IMR-90 (cell line): ENCODE measurements around the gene MNDA. TPM values are rescaled to one million over a fixed set of nuclear protein-coding genes. Genes with fewer than 3 reads are reported as not detected.

Experiments used
- ATAC-seq: fragments of 200-7000 bp; cut with Tn5 transposase; 2 replicates; pipeline ENCODE4 v1.9.1; 2020; ENCODE audit warnings: low read depth, mild to moderate bottlenecking, moderate library complexity
- BruUV-seq: library from RNA; stranded (reverse); fragments of 400-500 nt; replicated peaks from 2 replicates; lab custom pipeline; 2021; lab: Mats Ljungman, UMichigan
- CTCF ChIA-PET: fragments of 300-600 bp; formaldehyde crosslinking; extraction: SDS; loops from one replicate; lab custom pipeline; 2021; ENCODE audit warnings: antibody characterized with exemption; lab: Yijun Ruan, JAX
- POLR2A ChIA-PET: fragments of 300-600 bp; sonication (Branson Sonifier 250); formaldehyde crosslinking; loops from one replicate; lab custom pipeline; 2022; ENCODE audit warnings: antibody characterized with exemption; ENCODE audit not compliant: unreplicated experiment; lab: Charles Lee
- DNase-seq: peaks from one replicate; pipeline ENCODE4 v3.0.0; 2013
- H2AFZ ChIP-seq: replicated peaks from 2 replicates; pipeline ENCODE3; 2013; ENCODE audit warnings: low read length, mild to moderate bottlenecking; ENCODE audit not compliant: poor library complexity
- H2AK5ac ChIP-seq: 2 replicates; pipeline ENCODE4 v1.6.1; 2013; ENCODE audit warnings: low read depth, low read length, inconsistent platforms
- H2AK9ac ChIP-seq: replicated peaks from 2 replicates; pipeline ENCODE3; 2013; ENCODE audit warnings: mild to moderate bottlenecking, low read depth, low read length, moderate library complexity; ENCODE audit not compliant: poor library complexity
- H2BK120ac ChIP-seq: 2 replicates; pipeline ENCODE4 v1.6.1; 2013; ENCODE audit warnings: low read depth, low read length, inconsistent platforms
- H2BK15ac ChIP-seq: 3 replicates; pipeline ENCODE4 v1.6.1; 2013; ENCODE audit warnings: low read depth, low read length, inconsistent platforms
- H2BK20ac ChIP-seq: 2 replicates; pipeline ENCODE4 v1.6.1; 2013; ENCODE audit warnings: low read depth, mild to moderate bottlenecking, inconsistent platforms, low read length, moderate library complexity
- H2BK5ac ChIP-seq: 2 replicates; pipeline ENCODE4 v1.6.1; 2013; ENCODE audit warnings: mild to moderate bottlenecking, low read depth, low read length, inconsistent platforms; ENCODE audit not compliant: poor library complexity, severe bottlenecking
- H3K14ac ChIP-seq: replicated peaks from 2 replicates; pipeline ENCODE4 v1.6.1; 2013; ENCODE audit warnings: low read depth, low read length, inconsistent platforms
- H3K18ac ChIP-seq: 2 replicates; pipeline ENCODE4 v1.6.1; 2013; ENCODE audit warnings: low read depth, low read length, control low read depth
- H3K23ac ChIP-seq: 2 replicates; pipeline ENCODE4 v1.6.1; 2013; ENCODE audit warnings: low read depth, low read length, inconsistent platforms
- H3K27ac ChIP-seq: 2 replicates; pipeline ENCODE4 v1.5.1; 2013; ENCODE audit warnings: mild to moderate bottlenecking, control low read depth, low read length; ENCODE audit not compliant: insufficient read depth
- H3K27me3 ChIP-seq: 2 replicates; pipeline ENCODE4 v1.6.1; 2013; ENCODE audit warnings: low read length; ENCODE audit not compliant: control insufficient read depth, insufficient read depth
- H3K36me3 ChIP-seq: 2 replicates; pipeline ENCODE4 v1.6.1; 2013; ENCODE audit warnings: low read length, mixed read lengths; ENCODE audit not compliant: control insufficient read depth, insufficient read depth
- H3K4ac ChIP-seq: 2 replicates; pipeline ENCODE4 v1.6.1; 2013; ENCODE audit warnings: low read depth, low read length, inconsistent platforms
- H3K4me1 ChIP-seq: 2 replicates; pipeline ENCODE4 v1.6.1; 2013; ENCODE audit warnings: low read length, mixed read lengths; ENCODE audit not compliant: control insufficient read depth, insufficient read depth
- H3K4me2 ChIP-seq: 2 replicates; pipeline ENCODE4 v1.6.1; 2013; ENCODE audit warnings: low read depth, mild to moderate bottlenecking, control low read depth, low read length, moderate library complexity
- H3K4me3 ChIP-seq: 2 replicates; pipeline ENCODE4 v1.5.1; 2013; ENCODE audit warnings: low read depth, mild to moderate bottlenecking, control low read depth, low read length, moderate library complexity; ENCODE audit not compliant: insufficient read depth
- H3K56ac ChIP-seq: 2 replicates; pipeline ENCODE4 v1.6.1; 2013; ENCODE audit warnings: low read length, inconsistent platforms; ENCODE audit not compliant: insufficient read depth; ENCODE audit errors: extremely low read depth
- H3K79me1 ChIP-seq, 2 experiments: 2 replicates each; pipeline ENCODE4 v1.6.1; 2013; ENCODE audit warnings: low read length in 2 of 2, inconsistent platforms in 1 of 2, low read depth in 1 of 2
- H3K9ac ChIP-seq: 2 replicates; pipeline ENCODE4 v1.6.1; 2013; ENCODE audit warnings: low read depth, low read length, control low read depth
- H3K9me1 ChIP-seq: 2 replicates; pipeline ENCODE4 v1.6.1; 2013; ENCODE audit warnings: low read length, inconsistent platforms; ENCODE audit not compliant: insufficient read depth
- H3K9me3 ChIP-seq: 2 replicates; pipeline ENCODE4 v1.6.1; 2013; ENCODE audit warnings: low read length; ENCODE audit not compliant: control insufficient read depth, insufficient read depth
- H4K20me1 ChIP-seq: 2 replicates; pipeline ENCODE4 v1.6.1; 2013; ENCODE audit warnings: low read length, inconsistent platforms; ENCODE audit not compliant: insufficient read depth
- H4K5ac ChIP-seq: 2 replicates; pipeline ENCODE4 v1.6.1; 2013; ENCODE audit warnings: mild to moderate bottlenecking, low read depth, low read length, control low read depth
- H4K8ac ChIP-seq, 2 experiments: 2 replicates each; pipeline ENCODE4 v1.6.1; 2013; ENCODE audit warnings: low read depth in 2 of 2, low read length in 2 of 2, control low read depth in 1 of 2, inconsistent platforms in 1 of 2
- H4K91ac ChIP-seq: 2 replicates; pipeline ENCODE4 v1.6.1; 2013; ENCODE audit warnings: low read depth, low read length, inconsistent platforms; ENCODE audit not compliant: insufficient read depth
- BHLHE40 ChIP-seq: fragments of 150-350 bp; IDR thresholded peaks from 2 replicates; pipeline ENCODE4 v1.6.1; 2016; ENCODE audit warnings: mild to moderate bottlenecking, low read depth, low read length
- CTCF ChIP-seq: conservative IDR thresholded peaks from 2 replicates; pipeline ENCODE4 v1.5.1; 2012; ENCODE audit warnings: mild to moderate bottlenecking, low read depth, low read length, improper control_type of control experiment
- FOS ChIP-seq: fragments of 150-350 bp; IDR thresholded peaks from 2 replicates; pipeline ENCODE4 v1.6.1; 2016; ENCODE audit warnings: low read depth, low read length
- MAZ ChIP-seq: IDR thresholded peaks from 2 replicates; pipeline ENCODE4 v1.6.1; 2012; ENCODE audit warnings: low read depth, mild to moderate bottlenecking, low read length, improper control_type of control experiment, moderate library complexity, borderline replicate concordance
- MXI1 ChIP-seq: IDR thresholded peaks from 2 replicates; pipeline ENCODE4 v1.6.1; 2012; ENCODE audit warnings: low read depth, mild to moderate bottlenecking, low read length, moderate library complexity, borderline replicate concordance
- RAD21 ChIP-seq: IDR thresholded peaks from 2 replicates; pipeline ENCODE4 v1.6.1; 2012; ENCODE audit warnings: low read length, improper control_type of control experiment
- RCOR1 ChIP-seq: IDR thresholded peaks from 2 replicates; pipeline ENCODE4 v1.6.1; 2012; ENCODE audit warnings: mild to moderate bottlenecking, low read length, improper control_type of control experiment; ENCODE audit not compliant: insufficient replicate concordance
- RFX5 ChIP-seq: IDR thresholded peaks from 2 replicates; pipeline ENCODE4 v1.8.0; 2012; ENCODE audit warnings: low read depth, mild to moderate bottlenecking, low read length, moderate library complexity
- SMC3 ChIP-seq: fragments of 150-350 bp; IDR thresholded peaks from 2 replicates; pipeline ENCODE4 v1.6.1; 2016; ENCODE audit warnings: low read depth, mild to moderate bottlenecking, antibody characterized with exemption, low read length, moderate library complexity
- USF2 ChIP-seq: fragments of 150-350 bp; IDR thresholded peaks from 2 replicates; pipeline ENCODE4 v1.6.1; 2017; ENCODE audit warnings: mild to moderate bottlenecking, antibody characterized with exemption, low read length, low read depth
- WGBS, 2 experiments: methylation state at CpG; one replicate each; pipeline versions ENCODE4 v1.1.5 to v1.1.7; 2013; ENCODE audit warnings: missing lambda C conversion rate in 2 of 2; ENCODE audit not compliant: insufficient read length in 1 of 2; ENCODE audit errors: extremely low coverage in 2 of 2; 5-methylcytosine and 5-hydroxymethylcytosine counted together
- dilution Hi-C: fragments of 300-500 bp; cut with HindIII; formaldehyde crosslinking; loops from one replicate; pipeline ENCODE4 v1.14.3; 2018; ENCODE audit warnings: low sequenced_read_pairs; ENCODE audit not compliant: unreplicated experiment
- in situ Hi-C: fragments of 300-500 bp; cut with MboI; formaldehyde crosslinking; loops from 3 replicates; pipeline ENCODE4 v1.14.3; 2019; ENCODE audit warnings: low sequenced_read_pairs, inconsistent platforms, mixed read lengths
- intact Hi-C: fragments of 100-400 bp; cut with micrococcal nuclease; formaldehyde crosslinking; loops from 2 replicates; pipeline ENCODE4 v1.10.0; 2022
- polyA plus RNA-seq, 3 experiments: library from polyadenylated mRNA; depleted of rRNA; stranded (reverse); fragments of >200 nt; gene quantifications; 2 replicates each; pipeline ENCODE4 v1.2.3, GENCODE V29; 2012; ENCODE audit warnings: low replicate concordance in 1 of 3
- total RNA-seq: library from RNA; depleted of rRNA; stranded (reverse); fragments of >200 nt; gene quantifications from 2 replicates; pipeline ENCODE4 v1.2.3, GENCODE V29; 2012

The MNDA gene
- total and polyA plus RNA-seq, 2 of the 4 experiments (the other 2 are of a cell fraction), result not detected

DNA sequence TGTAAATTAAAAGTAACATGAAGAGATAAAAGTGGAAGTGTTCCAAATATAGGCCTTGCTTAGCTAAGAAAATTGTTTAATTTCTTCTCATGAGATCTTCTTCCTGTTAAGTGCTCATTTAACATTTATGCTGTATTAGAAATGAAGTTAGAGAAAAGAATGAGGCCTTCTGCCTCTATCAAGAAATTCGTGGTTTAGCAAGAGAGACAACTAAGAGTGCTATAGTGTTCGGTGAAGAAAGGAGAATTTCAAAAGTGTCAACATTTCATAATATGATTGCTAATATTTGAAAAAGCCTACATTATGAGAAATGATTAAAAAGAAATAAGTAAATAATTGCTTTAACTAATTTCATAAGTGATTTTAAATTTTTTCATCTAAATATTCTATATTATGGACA is 18.8 kb upstream of the MNDA start:
- DNase-seq (no peak), ATAC-seq (no peak)
- no peaks in the 10 kb centered on the region; the same call in 1 of the 2 replicates for H3K9me3 ChIP-seq
- no peaks in the 10 kb centered on the region for H3K4me1 ChIP-seq
- H3K14ac ChIP-seq, result no peak overlapping the region
- BruUV-seq, result no TSS peak
- H3K18ac ChIP-seq, result no peak overlapping the region
- H3K27ac ChIP-seq, result no peak overlapping the region
- H4K20me1 ChIP-seq, result no peaks in the 10 kb centered on the region
- H3K23ac ChIP-seq, result no peak overlapping the region
- H4K5ac ChIP-seq, result no peak overlapping the region
- intact Hi-C loops, result no loop called here
- no peak overlapping the region for H3K4me3 ChIP-seq
- H3K9ac ChIP-seq, result no peak overlapping the region
- no peak overlapping the region for H4K8ac ChIP-seq
- H2AFZ ChIP-seq, result no peak overlapping the region
- H3K36me3 ChIP-seq, result no peaks in the 10 kb centered on the region
- H3K4ac ChIP-seq, result no peak overlapping the region
- H2BK15ac ChIP-seq, result no peak overlapping the region
- H4K91ac ChIP-seq, result no peak overlapping the region
- no peak overlapping the region for H2BK120ac ChIP-seq
- H3K56ac ChIP-seq, result no peak overlapping the region
- no peak overlapping the region for H2BK20ac ChIP-seq
- no peak overlapping the region for H3K4me2 ChIP-seq
- POLR2A ChIA-PET, result no interaction called here
- no peak overlapping the region for H2AK5ac ChIP-seq
- no peak overlapping the region for H2AK9ac ChIP-seq
- no peaks in the 10 kb centered on the region; the same call in 1 of the 2 replicates for H3K9me1 ChIP-seq
- WGBS, 2 experiments, result no CpG with 5 or more reads among the region's 2 CpGs
- H2BK5ac ChIP-seq, result no peak overlapping the region
- CTCF ChIA-PET, result no interaction called here
- no peak for TF ChIP-seq CTCF
- no peak for TF ChIP-seq MXI1
- TF ChIP-seq SMC3, result no peak
- no peak for TF ChIP-seq FOS
- no peak for TF ChIP-seq MAZ
- no peak for TF ChIP-seq RFX5
- TF ChIP-seq USF2, result no peak
- TF ChIP-seq RAD21, result no peak
- TF ChIP-seq RCOR1, result no peak
- no peak for TF ChIP-seq BHLHE40
- in situ Hi-C loops, result no loop called here
- H3K79me1 ChIP-seq, result no peaks in the 10 kb centered on the region
- dilution Hi-C loops, result no loop called here
- no peaks in the 10 kb centered on the region for H3K27me3 ChIP-seq
